ENCODE results near the gene RYR2.

RYR2 gene

DNA sequence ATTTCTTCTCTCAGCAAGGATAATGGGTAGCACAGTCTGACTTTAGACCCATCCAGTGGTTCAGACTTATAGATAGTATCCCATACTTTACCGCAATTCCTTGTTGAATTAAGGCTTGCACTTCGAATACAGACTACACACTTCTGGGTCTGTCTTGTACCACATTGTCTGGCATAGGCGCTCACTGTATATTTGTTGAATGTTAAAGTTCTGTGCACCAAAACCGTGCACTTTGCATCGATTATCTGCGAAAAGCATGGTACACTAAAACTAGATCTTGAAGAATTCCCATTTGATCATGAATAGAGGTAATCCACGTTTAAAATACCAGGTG, 556 bp upstream of the RYR2 start:
- Histone ChIP-seq H4K20me1 (ENCODE audit: insufficient read depth, low read length) (no peaks in the 10 kb centered on the region), H3K4me2 (ENCODE audit: low read length) (no peak overlapping the region), H3K9me3 (ENCODE audit: low read length) (no peaks in the 10 kb centered on the region), H3K27ac (ENCODE audit: low read depth, low read length, poor library complexity, severe bottlenecking) (no peak overlapping the region), H3K4me1 (ENCODE audit: insufficient read depth, low read length, severe bottlenecking) (no peaks in the 10 kb centered on the region), H3K9ac (ENCODE audit: low read length) (no peak overlapping the region), H3K79me2 (ENCODE audit: insufficient read depth, low read length) (no peaks in the 10 kb centered on the region), H3K36me3 (ENCODE audit: insufficient read depth, low read length) (no peaks in the 10 kb centered on the region), H3K27me3 (ENCODE audit: insufficient read depth, low read length) (no peaks in the 10 kb centered on the region), H3F3A (ENCODE audit: insufficient read depth, low read length) (no peaks in the 10 kb centered on the region), H2AFZ (ENCODE audit: low read length) (no peak overlapping the region), H3K9me2 (ENCODE audit: low read depth, low read length) (no peaks in the 10 kb centered on the region), H3K4me3 (ENCODE audit: low read depth, low read length, poor library complexity, severe bottlenecking) (no peak overlapping the region)
- TF ChIP-seq, protein P1, sequence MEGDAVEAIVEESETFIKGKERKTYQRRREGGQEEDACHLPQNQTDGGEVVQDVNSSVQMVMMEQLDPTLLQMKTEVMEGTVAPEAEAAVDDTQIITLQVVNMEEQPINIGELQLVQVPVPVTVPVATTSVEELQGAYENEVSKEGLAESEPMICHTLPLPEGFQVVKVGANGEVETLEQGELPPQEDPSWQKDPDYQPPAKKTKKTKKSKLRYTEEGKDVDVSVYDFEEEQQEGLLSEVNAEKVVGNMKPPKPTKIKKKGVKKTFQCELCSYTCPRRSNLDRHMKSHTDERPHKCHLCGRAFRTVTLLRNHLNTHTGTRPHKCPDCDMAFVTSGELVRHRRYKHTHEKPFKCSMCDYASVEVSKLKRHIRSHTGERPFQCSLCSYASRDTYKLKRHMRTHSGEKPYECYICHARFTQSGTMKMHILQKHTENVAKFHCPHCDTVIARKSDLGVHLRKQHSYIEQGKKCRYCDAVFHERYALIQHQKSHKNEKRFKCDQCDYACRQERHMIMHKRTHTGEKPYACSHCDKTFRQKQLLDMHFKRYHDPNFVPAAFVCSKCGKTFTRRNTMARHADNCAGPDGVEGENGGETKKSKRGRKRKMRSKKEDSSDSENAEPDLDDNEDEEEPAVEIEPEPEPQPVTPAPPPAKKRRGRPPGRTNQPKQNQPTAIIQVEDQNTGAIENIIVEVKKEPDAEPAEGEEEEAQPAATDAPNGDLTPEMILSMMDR (IDR thresholded peaks at IDR 0.05; ENCODE audit: low read length), result no peak
- no peak for TF ChIP-seq EZH2 (IDR thresholded peaks at IDR 0.05; ENCODE audit: borderline replicate concordance, low read length)

DNA sequence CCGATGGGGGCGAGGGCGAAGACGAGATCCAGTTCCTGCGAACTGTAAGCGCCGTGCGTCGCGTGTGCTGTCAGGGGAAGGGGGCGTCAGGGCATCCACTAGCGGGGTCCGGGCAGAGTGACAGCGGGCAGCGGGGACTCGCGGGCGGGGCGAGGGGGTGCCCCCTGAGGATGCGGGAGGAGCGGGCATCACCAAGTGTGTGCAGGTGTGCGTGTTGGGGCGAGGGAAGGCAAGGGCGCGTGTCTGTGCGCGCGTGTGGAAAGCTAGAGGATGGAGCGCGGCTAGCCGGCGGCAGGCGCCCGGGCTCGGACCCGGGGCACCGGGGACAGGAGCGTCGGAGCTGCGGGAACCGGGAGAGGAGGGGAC, 525 bp downstream of the RYR2 start:
- Histone ChIP-seq H3K4me3 (ENCODE audit: low read depth, low read length, poor library complexity, severe bottlenecking) (no peak overlapping the region), H3K4me1 (ENCODE audit: insufficient read depth, low read length, severe bottlenecking) (no peaks in the 10 kb centered on the region), H3K9ac (ENCODE audit: low read length) (no peak overlapping the region), H3K79me2 (ENCODE audit: insufficient read depth, low read length) (no peaks in the 10 kb centered on the region), H3K4me2 (ENCODE audit: low read length) (no peak overlapping the region), H3F3A (ENCODE audit: insufficient read depth, low read length) (no peaks in the 10 kb centered on the region), H3K9me3 (ENCODE audit: low read length) (no peaks in the 10 kb centered on the region), H3K9me2 (ENCODE audit: low read depth, low read length) (no peaks in the 10 kb centered on the region), H3K36me3 (ENCODE audit: insufficient read depth, low read length) (no peaks in the 10 kb centered on the region), H3K27ac (ENCODE audit: low read depth, low read length, poor library complexity, severe bottlenecking) (no peak overlapping the region), H3K27me3 (ENCODE audit: insufficient read depth, low read length) (no peaks in the 10 kb centered on the region), H4K20me1 (ENCODE audit: insufficient read depth, low read length) (no peaks in the 10 kb centered on the region), H2AFZ (ENCODE audit: low read length) (no peak overlapping the region)
- TF ChIP-seq EZH2 (IDR thresholded peaks at IDR 0.05; ENCODE audit: borderline replicate concordance, low read length), result no peak
- TF ChIP-seq, protein P1 (IDR thresholded peaks at IDR 0.05; ENCODE audit: low read length), result no peak

DNA sequence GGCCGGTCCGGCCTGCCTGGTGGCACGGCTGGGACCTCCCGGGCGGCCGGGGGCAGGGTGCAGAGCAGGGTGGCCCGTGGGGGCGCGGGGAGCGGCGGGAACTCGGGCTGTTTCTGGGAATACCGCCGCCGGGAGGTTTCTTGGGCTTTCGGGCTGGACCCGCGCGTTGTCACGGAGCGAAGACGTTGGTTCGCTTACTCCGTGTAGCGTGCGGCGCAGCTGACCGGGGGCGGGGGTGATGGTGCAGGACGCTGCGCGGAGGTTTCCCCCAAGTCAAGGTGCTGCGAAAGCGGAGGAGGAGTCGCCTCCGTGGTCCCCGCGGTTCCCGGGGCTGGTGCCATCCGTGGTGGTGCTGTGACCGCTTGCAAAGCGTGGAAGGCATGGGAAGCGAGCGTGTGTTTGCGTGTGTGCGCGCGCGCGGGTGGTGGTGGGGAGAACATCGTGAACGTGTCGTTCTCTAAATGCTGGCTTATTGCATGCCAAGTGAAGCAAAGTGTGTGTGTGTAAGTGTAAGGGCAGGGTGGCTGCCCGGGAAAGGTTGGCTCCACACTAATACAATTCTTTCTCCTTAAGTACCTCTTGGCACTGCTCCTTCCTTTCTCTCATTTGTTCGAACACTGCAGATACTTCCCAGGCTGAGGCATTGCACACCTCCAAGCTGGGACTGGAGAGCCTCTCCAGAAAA, 1.1 kb downstream of the RYR2 start:
- Histone ChIP-seq H3K36me3 (ENCODE audit: insufficient read depth, low read length) (no peaks in the 10 kb centered on the region), H3K9me3 (ENCODE audit: low read length) (no peaks in the 10 kb centered on the region), H3K4me2 (ENCODE audit: low read length) (no peak overlapping the region), H4K20me1 (ENCODE audit: insufficient read depth, low read length) (no peaks in the 10 kb centered on the region), H3K4me1 (ENCODE audit: insufficient read depth, low read length, severe bottlenecking) (no peaks in the 10 kb centered on the region), H3F3A (ENCODE audit: insufficient read depth, low read length) (no peaks in the 10 kb centered on the region), H3K27ac (ENCODE audit: low read depth, low read length, poor library complexity, severe bottlenecking) (no peak overlapping the region), H3K4me3 (ENCODE audit: low read depth, low read length, poor library complexity, severe bottlenecking) (no peak overlapping the region), H3K9me2 (ENCODE audit: low read depth, low read length) (no peaks in the 10 kb centered on the region), H3K79me2 (ENCODE audit: insufficient read depth, low read length) (no peaks in the 10 kb centered on the region), H3K27me3 (ENCODE audit: insufficient read depth, low read length) (no peaks in the 10 kb centered on the region), H2AFZ (ENCODE audit: low read length) (no peak overlapping the region), H3K9ac (ENCODE audit: low read length) (no peak overlapping the region)
- TF ChIP-seq, protein P1 (IDR thresholded peaks at IDR 0.05; ENCODE audit: low read length), result no peak
- TF ChIP-seq EZH2 (IDR thresholded peaks at IDR 0.05; ENCODE audit: borderline replicate concordance, low read length), result no peak
